Sigmoid colon (tissue), 4 donors: ENCODE results near the gene RNASE7.

Experiments
- CTCF ChIP-seq, 4 experiments: fragments of 450-650 bp in 3 of 4; fragments of 200-600 bp in 1 of 4; IDR thresholded peaks; one replicate each; pipeline ENCODE4 v1.5.1; 2016 to 2019; ENCODE audit warnings: antibody characterized with exemption in 4 of 4, mild to moderate bottlenecking in 3 of 4, moderate library complexity in 2 of 4
- POLR2AphosphoS5 ChIP-seq, 4 donors: sonication (generic); formaldehyde crosslinking; IDR thresholded peaks; one replicate each; pipeline ENCODE4 v1.6.1; 2017; ENCODE audit warnings: antibody characterized with exemption in 4 of 4

GRCh38 chr14:21072781-21073339 is 30.7 kb downstream of the RNASE7 start:
- TF ChIP-seq CTCF (IDR thresholded peaks at IDR 0.05) (no peak), POLR2AphosphoS5 (IDR thresholded peaks at IDR 0.05) (no peak)
